Peyer's patch (tissue), 4 donors: ENCODE results near the gene BCL2L1. TPM values are rescaled to one million over a fixed set of nuclear protein-coding genes. Genes with fewer than 3 reads are reported as not detected.
"Not testable (repeated sequence)": the region's sequence is repeated elsewhere in the genome, so short reads cannot be mapped to it uniquely, and the experiment has no call there.

Experiments
- DNase-seq, 3 donors: peaks; one replicate each; pipeline ENCODE4 v3.0.0-alpha.2; 2017 to 2019
- H3K27ac ChIP-seq, 4 donors: fragments of 200-600 bp; sonication (generic); one replicate each; pipeline ENCODE4 v1.5.1; 2016 to 2019
- H3K27me3 ChIP-seq, 2 donors: fragments of 200-600 bp; sonication (generic); one replicate each; pipeline ENCODE4 v1.5.1; 2019
- H3K36me3 ChIP-seq, 3 donors: fragments of 200-600 bp; sonication (generic); one replicate each; pipeline ENCODE4 v1.5.1; 2016 to 2019
- H3K4me1 ChIP-seq, 4 donors: fragments of 200-600 bp; sonication (generic); one replicate each; pipeline ENCODE4 v1.5.1; 2016 to 2019
- H3K4me3 ChIP-seq, 4 donors: fragments of 200-600 bp; sonication (generic); 1 replicate in 3 of 4; 2 replicates in 1 of 4; pipeline ENCODE4 v1.5.1; 2016 to 2019; ENCODE audit warnings: mild to moderate bottlenecking in 1 of 4
- H3K9me3 ChIP-seq, 4 donors: fragments of 200-600 bp; sonication (generic); one replicate each; pipeline ENCODE4 v1.5.1; 2016 to 2019; ENCODE audit warnings: mild to moderate bottlenecking in 1 of 4
- POLR2A ChIP-seq, 2 donors: fragments of 450-650 bp; IDR thresholded peaks; one replicate each; pipeline ENCODE4 v1.5.1; 2017; ENCODE audit warnings: antibody characterized with exemption in 2 of 2, mild to moderate bottlenecking in 2 of 2, moderate library complexity in 2 of 2
- total RNA-seq, 4 donors: library from RNA; depleted of rRNA; stranded (reverse); fragments of >200 nt; gene quantifications; one replicate each; pipeline ENCODE4 v1.1.0, GENCODE V29; 2016
- TF ChIP-seq, protein P1 (sequence below), 6 experiments: fragments of 450-650 bp in 4 of 6; fragments of 200-600 bp in 2 of 6; sonication (generic) in 1 of 6; IDR thresholded peaks; one replicate each; pipeline ENCODE4 v1.5.1; 2017 to 2019; ENCODE audit warnings: antibody characterized with exemption in 6 of 6, mild to moderate bottlenecking in 3 of 6, moderate library complexity in 1 of 6

Gene BCL2L1
- total RNA-seq, 4 donors from 2014 or later, result 85.0 to 185 (median 144) TPM

DNA sequence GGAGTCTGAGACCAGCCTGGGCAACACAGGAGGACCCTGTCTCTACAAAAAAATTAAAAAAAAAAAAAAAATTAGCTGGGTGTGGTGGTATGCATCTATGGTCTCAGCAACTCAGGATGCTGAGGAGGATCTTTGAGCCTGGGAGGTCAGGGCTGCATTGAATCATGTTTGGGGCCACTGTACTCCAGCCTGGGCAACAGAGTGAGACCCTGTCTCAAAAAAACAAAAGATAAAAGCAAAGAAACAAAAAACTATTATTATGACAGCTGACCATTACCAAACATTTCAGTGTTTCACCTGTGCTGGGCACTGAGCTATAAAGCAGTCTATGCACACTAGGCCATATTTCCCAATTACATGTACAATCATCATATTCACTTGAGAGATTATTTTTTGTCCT is 49.2 kb downstream of the BCL2L1 start:
- no peak for TF ChIP-seq POLR2A (IDR thresholded peaks at IDR 0.05)
- TF ChIP-seq, protein P1, sequence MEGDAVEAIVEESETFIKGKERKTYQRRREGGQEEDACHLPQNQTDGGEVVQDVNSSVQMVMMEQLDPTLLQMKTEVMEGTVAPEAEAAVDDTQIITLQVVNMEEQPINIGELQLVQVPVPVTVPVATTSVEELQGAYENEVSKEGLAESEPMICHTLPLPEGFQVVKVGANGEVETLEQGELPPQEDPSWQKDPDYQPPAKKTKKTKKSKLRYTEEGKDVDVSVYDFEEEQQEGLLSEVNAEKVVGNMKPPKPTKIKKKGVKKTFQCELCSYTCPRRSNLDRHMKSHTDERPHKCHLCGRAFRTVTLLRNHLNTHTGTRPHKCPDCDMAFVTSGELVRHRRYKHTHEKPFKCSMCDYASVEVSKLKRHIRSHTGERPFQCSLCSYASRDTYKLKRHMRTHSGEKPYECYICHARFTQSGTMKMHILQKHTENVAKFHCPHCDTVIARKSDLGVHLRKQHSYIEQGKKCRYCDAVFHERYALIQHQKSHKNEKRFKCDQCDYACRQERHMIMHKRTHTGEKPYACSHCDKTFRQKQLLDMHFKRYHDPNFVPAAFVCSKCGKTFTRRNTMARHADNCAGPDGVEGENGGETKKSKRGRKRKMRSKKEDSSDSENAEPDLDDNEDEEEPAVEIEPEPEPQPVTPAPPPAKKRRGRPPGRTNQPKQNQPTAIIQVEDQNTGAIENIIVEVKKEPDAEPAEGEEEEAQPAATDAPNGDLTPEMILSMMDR (IDR thresholded peaks at IDR 0.05), result no peak
- peaks cover 0 to 68% (median 8%) of the 10 kb centered on the region in 4 donors for H3K4me1 ChIP-seq
- DNase-seq, result no peak

DNA sequence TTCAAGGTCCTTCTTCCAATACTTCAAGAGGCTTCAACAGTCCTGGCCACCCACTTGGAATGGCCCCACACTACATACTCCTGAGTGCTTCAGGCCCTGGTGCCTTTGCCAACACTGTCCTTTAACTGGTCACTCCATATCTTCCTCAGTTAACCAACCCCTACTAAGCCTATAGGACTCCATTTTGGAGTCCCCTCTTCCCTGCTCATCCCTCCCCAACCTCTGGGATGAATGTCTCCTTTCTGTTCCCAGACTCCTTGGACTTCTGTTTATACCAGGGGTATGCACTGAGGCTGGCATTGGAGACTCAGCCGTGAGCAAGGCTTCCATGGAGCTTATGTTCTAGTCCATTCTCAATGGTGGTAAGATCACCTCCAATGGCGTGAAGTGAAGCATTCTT is 51.3 kb downstream of the BCL2L1 start:
- Histone ChIP-seq H3K4me3 (no peak overlapping the region), H3K4me1 (peaks cover 0 to 65% (median 8%) of the 10 kb centered on the region in 4 donors), H3K9me3 (no peaks in the 10 kb centered on the region), H3K27ac (peak overlapping the region in 3 of 4 donors; percentile 63 to 82 (median 81)), H3K27me3 (no peaks in the 10 kb centered on the region), H3K36me3 (no peaks in the 10 kb centered on the region)
- TF ChIP-seq, protein P1 (IDR thresholded peaks at IDR 0.05), result no peak
- no peak for TF ChIP-seq POLR2A (IDR thresholded peaks at IDR 0.05)
- DNase-seq, result no peak

More for the DNA sequence above, 49.2 kb downstream of the BCL2L1 start:
- H3K27me3 ChIP-seq, result no peaks in the 10 kb centered on the region
- no peak overlapping the region for H3K4me3 ChIP-seq
- peak overlapping the region in 1 of 4 donors; percentile 76 for H3K27ac ChIP-seq
- peaks cover 0 to 10% (median 0%) of the 10 kb centered on the region in 3 donors for H3K36me3 ChIP-seq
- no peaks in the 10 kb centered on the region for H3K9me3 ChIP-seq

DNA sequence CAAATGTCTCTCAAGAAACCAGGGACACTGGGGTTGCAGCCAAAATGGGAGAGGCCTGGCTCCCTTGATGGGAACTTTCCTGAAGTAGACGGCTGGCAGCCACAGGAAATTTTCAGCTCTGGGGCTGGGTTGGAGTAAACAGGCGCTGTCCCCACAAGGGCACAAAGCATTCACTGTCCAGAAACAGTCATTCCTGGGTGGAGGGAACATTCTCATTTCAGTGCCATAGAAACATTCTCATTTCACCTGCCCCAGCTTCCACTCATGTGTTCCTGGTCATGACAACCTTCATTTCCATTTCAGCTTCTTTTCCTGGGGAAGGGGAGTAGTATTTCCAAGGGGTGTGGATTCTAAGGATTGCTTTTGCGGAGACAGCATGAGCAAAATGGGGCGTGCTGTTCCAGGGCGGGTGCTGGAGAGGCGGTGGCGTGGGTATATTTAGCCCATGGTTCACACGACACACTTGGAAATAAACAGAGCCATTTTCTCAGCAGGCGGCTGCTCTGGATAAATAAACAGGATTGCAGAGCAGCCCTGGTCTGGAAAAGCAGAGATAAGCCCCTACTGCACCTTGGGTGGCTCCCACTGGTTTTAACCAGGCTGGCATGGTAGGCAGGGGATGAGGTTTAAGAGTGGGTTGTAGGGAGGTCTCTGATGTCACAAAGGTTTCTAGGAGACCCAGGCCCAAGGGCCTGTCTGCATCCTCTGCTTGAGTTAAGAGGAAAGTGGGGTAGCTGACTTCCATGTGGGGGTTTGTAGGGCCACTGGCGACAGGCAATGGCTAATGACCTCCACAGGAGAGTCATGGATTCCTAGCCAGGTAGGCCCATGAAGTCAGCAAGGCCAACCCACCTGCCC is 52.1 kb downstream of the BCL2L1 start:
- Histone ChIP-seq H3K27ac (peak overlapping the region; percentile 28 to 82 (median 72)), H3K27me3 (no peaks in the 10 kb centered on the region), H3K9me3 (no peaks in the 10 kb centered on the region), H3K4me3 (no peak overlapping the region), H3K4me1 (peaks cover 0 to 64% (median 5%) of the 10 kb centered on the region in 4 donors), H3K36me3 (peaks cover 0 to 4% (median 0%) of the 10 kb centered on the region in 3 donors)
- TF ChIP-seq POLR2A (IDR thresholded peaks at IDR 0.05), result no peak
- TF ChIP-seq, protein P1 (IDR thresholded peaks at IDR 0.05), result no peak
- DNase-seq, result peak in 1 of 3 donors; percentile 52

DNA sequence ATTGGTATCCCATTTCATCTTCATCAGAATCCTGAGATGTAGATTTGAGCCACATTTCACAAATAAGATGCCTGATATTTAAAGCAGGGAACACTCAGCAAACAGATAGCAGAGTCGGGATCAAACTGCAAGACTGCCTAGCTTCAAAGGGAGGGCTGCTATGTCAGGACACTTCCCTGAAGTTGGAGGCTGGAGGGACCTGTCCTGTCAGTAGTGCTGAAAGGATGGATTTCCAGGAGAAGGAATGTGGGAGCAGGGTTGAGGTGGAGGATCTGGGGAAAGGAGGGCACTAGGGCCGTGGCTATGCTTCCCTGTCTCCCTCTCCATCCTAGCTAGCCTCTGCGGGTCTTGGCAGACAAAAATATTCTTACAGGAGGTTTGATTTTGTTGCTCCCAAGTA is 52.8 kb downstream of the BCL2L1 start:
- Histone ChIP-seq H3K27ac (peak overlapping the region; percentile 28 to 82 (median 72)), H3K9me3 (no peaks in the 10 kb centered on the region), H3K4me3 (no peak overlapping the region), H3K36me3 (peaks cover 0 to 11% (median 0%) of the 10 kb centered on the region in 3 donors), H3K27me3 (no peaks in the 10 kb centered on the region), H3K4me1 (peaks cover 0 to 65% (median 3%) of the 10 kb centered on the region in 4 donors)
- no peak for DNase-seq
- TF ChIP-seq, protein P1 (IDR thresholded peaks at IDR 0.05), result no peak
- no peak for TF ChIP-seq POLR2A (IDR thresholded peaks at IDR 0.05)

DNA sequence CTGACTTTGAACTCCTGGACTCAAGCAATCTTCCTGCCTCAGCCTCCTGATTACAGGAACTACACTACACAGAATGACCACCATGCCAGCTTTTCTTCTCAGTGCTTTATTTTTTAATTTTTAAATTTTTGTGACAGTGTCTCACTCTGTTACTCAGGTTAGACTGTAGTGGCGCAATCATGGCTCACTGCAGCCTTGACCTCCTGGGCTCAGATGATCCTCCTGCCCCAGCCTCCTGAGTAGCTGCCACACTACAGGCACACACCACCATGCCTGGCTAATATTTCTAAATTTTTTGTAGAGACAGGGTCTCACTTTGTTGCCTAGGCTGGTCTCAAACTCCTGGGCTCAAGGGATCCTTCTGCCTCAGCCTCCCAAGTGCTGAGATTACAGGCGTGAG is 53.7 kb downstream of the BCL2L1 start:
- H3K27me3 ChIP-seq, H3K9me3 ChIP-seq, H3K4me3 ChIP-seq, DNase-seq: not testable (repeated sequence)
- peaks cover 0 to 74% (median 3%) of the 10 kb centered on the region in 4 donors for H3K4me1 ChIP-seq
- H3K27ac ChIP-seq, result peak overlapping the region in 2 of 4 donors; percentile 81 to 82
- peaks cover 0 to 16% (median 0%) of the 10 kb centered on the region in 3 donors for H3K36me3 ChIP-seq
